GM19468 (cell line): ENCODE measurements around the gene TECR.
"Not testable (repeated sequence)": the region's sequence is repeated elsewhere in the genome, so short reads cannot be mapped to it uniquely, and the experiment has no call there.

Source experiments
- ATAC-seq: cut with Tn5 transposase; IDR thresholded peaks from one replicate; pipeline ENCODE4 v1.9.1; 2021; ENCODE audit warnings: mild to moderate bottlenecking, moderate library complexity, moderate number of reproducible peaks; ENCODE audit not compliant: unreplicated experiment; ENCODE audit errors: extremely low read depth

Gene TECR, protein sequence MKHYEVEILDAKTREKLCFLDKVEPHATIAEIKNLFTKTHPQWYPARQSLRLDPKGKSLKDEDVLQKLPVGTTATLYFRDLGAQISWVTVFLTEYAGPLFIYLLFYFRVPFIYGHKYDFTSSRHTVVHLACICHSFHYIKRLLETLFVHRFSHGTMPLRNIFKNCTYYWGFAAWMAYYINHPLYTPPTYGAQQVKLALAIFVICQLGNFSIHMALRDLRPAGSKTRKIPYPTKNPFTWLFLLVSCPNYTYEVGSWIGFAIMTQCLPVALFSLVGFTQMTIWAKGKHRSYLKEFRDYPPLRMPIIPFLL

DNA sequence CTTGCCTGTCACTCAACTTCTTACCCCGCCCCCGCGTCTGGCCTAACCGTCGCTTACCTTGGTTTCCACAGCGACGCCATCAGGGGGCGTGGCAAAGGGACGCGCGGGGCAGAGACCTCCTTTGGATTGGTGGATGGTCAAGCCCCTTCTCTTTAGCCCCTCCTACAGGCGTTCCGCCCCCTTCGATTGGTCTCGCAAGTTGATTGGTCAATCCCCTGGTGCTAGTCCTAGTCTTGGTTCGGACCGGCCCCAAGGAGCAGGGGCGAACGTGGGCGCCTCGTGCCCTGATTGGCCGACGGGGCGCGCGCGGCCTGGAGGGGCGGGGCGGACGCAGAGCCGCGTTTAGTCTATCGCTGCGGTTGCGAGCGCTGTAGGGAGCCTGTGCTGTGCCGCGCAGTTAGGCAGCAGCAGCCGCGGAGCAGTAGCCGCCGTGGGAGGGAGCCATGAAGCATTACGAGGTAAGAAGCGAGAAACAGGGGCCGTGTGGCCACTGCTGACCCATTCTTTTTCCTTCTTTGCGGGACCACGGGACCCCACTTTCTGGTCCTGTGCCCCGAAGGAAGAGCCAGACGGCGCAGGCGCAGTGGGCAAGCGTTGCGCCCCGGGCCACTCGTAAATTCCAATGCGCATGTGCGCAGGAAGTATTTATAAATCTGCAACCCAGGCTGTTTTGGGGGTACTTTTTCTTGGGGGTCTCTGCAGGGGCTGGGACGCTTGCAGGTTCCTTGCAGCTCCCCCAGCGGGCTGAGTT lies at the start of gene TECR:
Gene TECR, plus strand, starts transcription at position 341 of the 751 bp plus-strand sequence. Its CDS starts 103 bp downstream, at position 444.
- peak; percentile 86 for ATAC-seq

DNA sequence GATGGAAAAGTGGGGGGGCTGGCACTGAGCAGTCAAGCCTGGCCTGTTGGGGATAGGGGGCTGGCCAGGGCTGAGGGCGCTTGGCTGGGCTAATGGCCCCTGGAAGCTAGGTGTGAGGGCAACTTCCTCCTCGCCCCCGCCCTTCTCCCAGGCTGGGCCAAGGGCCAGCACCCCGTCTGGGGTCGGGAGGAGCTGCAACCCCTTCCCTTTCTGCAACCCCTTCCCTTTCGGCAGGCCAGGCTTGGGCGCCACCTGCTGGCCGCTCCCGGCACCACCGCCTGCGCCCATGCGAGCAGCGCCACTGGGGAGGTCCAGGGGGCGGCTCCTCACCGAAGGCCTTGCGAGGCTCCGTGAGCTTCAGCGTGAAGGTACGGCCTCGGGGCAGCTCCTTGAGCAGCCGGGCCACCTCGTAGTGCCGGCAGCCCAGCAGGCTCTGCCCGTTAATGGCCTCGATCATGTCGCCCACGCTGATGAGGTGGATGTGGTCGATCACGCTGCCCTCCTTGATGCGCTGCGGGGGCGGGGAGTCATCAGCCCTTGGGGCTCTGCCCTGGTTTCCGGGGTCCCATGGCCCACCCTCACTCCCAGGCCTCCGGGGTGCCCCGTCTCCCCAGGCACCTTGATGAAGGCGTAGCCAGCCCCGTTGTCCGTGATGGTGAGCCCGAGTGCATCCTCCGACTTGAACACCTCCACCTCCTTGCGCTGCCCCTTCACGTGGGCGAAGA lies 49.3 kb upstream of the TECR start:
- no peak for ATAC-seq

DNA sequence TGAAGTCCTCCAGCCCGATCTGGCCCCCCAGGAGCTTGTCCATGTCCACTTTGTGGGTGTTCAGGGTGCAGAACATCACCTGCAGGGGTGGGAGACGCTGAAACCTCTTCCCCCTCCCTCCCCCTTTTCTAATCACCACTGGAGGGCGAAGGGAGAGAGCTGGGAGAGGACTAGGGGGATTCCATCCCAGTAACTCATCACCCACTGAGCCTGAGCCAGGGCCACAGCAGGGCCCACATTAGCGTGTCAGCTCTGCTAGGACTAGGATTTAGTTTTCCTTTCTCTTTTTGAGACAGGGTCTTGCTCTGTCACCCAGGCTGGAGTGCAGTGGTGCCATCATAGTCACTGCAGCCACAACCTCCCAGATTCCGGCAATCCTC lies 48.7 kb upstream of the TECR start:
- ATAC-seq = no peak

DNA sequence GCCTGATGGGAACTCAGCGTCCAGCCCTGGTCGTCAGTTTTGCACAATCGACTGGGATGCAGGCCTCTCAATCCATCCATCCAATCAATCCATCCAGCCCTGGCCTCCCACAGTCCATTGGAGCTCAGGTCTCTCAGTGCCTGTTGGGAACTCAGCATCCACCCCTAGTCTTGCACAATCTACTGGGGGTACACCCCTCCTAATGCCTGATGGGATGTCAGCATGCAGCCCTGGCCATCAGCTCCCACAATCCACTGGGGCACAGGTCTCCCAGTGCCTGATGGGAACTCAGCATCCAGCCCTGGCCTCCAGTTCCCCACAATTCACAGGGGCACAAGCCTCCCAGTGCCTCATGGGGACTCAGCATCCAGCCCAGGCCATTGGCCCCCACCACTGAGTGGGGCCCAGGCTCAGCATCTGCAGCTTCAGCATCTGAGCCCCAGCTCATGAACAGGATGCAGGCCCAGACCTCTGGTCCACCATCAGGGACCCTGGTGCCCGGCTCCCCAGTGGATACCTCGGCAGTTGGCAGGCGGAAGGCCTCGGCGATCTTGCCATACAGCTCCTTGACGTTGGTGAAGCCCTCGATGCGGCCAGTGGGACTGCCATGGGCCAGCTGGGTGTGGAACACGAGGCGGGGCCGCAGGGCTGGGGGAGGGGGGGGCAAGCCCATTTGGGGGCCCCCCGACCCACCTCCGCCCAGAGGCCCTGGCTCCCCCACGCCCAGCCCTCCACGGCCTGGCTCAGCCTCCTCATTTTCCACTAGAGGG lies 47.0 kb upstream of the TECR start:
- no peak for ATAC-seq

DNA sequence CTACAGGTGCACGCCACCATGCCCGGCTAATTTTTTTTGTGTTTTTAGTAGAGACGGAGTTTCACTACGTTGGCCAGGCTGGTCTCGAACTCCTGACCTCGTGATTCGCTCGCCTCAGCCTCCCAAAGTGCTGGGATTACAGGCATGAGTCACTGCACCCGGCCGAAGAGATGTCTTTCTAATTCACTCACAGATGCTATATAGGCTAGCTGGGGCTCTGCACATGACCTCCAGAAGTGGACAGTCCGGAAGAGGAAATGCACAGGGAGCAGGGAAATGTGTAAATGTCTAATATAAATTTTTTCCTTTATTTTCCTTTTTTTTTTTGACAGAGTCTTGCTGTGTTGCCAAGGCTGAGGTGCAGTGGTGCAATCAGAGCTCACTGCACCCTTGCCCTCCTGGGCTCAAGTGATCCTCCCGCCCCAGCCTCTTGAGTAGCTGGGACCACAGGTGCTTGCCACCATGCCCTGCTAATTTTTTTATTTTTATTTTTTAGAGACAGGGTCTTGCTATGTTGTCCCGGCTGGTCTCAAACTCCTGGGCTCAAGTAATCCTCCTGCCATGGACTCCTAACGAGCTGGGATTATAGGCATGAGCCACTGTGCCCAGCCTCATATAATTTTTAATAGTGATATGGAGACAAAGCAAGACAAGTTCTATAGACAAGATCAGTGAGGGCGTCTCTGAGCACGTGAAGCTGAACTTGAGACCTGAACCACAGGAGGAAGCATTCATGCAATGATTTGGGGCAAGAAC lies 41.8 kb upstream of the TECR start:
- no peak for ATAC-seq

DNA sequence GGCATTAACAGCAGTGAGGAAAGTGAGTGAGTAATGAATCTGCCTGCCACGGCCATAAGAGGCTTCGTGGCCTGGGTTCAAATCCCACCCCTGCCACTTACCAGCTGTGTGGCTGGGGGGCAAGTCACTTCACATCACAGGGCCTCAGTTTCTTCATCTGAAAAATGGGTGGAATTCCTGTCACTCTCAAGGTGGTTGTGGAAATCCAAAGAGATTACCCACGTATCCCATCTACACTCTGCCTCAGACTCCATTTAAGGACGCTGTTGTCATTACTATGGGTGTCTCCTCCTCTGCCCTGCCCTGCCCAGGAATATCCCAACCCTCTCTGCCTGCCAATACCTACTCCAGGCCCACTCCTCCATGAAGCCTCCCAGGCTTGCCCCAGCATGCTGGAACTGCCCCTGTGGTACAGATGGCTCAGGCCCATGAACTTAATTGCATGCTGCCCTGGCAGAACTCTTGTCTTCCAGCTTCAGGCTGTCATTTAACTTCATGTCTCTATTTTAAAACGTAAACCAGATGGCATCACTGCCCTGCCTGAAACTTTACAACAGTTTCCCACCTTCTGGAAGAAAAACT lies 36.5 kb upstream of the TECR start:
- ATAC-seq = no peak

DNA sequence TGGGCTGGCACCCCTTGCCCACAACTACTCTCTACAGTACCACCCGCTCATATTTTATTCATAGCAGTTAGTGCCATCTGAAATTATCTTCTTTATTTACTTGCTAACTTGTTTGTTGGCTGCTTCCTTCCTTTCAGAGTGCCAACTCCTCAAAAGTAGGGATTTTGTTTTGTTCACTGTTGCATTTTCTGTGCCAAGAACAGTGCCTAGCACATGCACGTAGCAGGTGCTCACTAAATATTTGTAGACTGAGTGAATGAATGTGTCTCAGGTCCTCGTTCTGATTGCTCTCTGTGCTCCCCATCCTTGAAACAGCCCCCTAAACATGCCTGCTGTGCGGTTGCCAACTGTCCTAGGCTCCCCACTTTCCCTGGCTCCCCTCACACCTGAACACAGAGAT lies 35.0 kb upstream of the TECR start:
- ATAC-seq = no peak

DNA sequence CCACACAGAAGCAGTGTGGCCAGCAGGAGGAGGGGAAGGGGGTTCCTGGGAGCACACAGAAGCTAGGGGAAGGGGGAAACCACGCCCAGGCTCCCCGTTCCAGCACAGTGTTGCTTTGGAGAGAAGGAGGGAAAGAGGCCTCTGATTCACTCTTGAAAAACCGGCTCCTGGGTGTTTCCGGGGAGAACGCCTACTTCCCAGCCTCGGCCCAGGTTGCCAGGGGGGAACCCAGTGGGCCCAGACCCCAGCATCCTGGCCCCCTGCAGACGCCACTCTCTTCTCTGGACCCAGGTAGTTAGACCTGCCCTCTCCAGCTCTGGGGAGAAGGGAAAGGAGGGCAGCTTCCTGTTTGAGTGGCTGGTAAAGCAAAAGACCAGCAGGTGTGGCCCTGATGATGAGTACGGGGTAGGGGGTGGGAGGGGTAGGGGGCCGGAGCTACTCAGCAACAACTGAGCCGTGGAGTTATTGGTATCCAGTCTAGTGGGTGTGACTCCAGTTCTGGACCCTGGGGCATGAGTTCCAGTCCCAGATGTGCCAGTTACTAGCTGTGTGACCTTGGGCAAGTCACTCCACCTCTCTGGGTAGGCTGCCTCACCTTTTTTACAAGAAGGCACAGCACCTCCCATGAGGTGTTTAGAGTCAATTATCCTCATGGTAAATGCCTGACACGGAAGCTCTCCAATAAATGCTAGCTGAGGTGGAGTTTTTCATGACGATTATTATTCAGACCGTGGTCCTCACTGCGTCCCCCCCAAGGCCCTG lies 34.3 kb upstream of the TECR start:
- ATAC-seq = no peak

DNA sequence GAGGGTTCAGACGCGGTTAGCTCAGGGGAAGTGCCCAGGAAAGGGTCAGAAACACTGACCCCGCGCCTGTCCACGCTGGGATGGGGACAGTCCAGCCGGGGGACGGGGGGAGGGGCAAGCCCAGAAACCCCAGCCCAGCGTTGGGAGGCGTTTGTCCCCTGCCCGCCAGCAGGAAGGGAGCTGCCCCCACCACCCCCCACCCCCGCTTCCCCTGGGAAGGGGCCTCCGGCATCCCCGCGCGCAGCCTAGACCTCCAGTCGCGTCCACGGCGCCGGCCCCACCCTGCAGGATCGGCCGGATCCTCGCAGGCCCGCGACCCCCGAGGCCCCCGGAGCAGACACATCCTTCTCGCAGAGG lies 33.7 kb upstream of the TECR start:
- no peak for ATAC-seq

DNA sequence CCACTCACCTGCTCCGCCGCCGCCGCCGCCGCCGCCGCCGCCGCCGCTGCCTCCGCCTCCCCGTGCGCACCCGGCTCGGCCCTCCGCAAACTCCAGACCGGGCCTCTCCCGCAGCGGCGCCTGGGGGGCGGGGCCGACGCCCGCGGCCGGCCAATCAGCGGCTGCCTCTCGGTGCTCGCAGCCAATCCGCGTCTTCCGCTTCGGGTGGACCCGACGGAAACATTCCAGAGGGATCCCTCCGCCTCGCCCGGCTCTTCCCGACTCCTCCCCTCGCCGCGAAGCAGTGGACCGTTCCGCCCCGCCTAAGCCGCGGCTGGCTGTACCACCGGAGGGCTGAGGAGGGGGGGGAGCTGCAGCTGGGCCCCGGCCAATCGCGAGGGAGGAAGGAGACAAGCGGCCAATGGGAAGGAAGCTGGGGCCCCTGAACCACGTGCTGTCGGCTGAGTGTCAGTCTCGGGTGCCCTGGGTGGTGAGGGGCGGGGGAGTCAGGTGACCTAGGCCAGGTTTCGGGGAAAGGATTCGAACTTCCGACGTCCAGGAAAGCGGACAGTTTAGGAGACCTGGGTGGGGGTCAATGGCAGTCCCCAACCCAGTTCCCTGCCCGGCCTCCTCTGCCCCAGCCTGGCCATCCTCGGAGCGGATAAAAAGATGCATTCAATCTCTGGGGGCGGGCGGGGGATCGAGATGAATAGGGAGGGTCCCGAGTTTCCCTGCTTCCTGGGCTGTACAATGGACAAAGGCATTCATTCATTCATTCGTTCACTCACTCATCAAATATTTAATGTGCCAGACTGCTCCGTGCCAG lies 33.2 kb upstream of the TECR start, which contains the start of gene GIPC1:
Gene GIPC1, minus strand, starts transcription at position 99 of the 805 bp plus-strand sequence. CDS start 13,151 bp downstream, outside the sequence.
- ATAC-seq = peak; percentile 52

DNA sequence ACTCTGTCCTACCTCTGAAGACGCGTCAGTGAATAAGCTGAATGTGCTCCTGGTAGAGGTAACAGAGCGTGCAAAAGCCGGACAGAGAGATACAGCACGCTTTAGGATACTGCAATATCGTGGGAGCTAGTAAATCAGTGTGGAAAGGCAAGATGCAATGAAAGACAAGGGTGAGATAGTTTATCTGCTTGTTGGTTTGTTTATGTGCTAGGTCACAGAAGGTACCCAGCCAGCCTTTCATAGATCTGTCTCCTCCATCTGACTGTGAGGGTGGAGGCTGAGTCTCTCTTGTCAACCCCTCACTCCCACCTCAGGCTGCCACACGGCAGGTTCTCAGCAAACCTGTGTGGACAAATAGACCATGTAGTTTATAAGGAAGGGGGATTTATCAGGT lies 32.6 kb upstream of the TECR start:
- ATAC-seq = no peak

DNA sequence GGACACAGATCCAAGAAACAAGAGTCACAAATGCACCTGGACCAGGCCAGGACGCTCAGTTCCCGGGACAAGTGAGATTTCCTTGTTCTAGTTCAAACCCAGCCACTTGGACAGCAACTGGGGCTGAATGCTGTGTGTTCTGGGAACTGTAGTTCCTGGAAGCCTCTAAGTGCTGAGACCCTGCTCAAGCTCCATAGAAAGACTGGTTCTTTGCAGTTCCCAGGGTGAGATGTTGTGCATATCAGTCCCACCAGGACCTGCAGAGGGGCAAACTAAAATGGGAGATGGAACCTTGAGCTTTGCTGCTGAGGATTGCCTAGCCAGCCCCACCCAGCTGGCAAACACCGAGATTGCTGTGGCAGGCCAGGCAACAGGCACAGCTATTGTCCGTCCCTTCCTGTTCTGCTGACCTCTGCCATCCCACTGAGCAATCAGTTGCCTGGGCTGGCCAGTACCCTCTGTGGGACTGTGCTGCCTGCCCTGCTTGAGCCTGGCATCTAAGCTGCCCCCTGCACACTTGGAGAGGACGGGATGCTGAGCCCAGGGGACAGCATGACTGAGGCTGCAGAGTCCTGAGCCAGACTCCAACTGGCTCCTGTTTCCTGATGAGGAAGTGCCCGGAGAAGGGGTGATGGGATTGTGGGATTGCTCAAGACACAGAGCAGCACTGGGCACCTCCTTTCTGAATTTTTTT lies 32.0 kb upstream of the TECR start:
- no peak for ATAC-seq

DNA sequence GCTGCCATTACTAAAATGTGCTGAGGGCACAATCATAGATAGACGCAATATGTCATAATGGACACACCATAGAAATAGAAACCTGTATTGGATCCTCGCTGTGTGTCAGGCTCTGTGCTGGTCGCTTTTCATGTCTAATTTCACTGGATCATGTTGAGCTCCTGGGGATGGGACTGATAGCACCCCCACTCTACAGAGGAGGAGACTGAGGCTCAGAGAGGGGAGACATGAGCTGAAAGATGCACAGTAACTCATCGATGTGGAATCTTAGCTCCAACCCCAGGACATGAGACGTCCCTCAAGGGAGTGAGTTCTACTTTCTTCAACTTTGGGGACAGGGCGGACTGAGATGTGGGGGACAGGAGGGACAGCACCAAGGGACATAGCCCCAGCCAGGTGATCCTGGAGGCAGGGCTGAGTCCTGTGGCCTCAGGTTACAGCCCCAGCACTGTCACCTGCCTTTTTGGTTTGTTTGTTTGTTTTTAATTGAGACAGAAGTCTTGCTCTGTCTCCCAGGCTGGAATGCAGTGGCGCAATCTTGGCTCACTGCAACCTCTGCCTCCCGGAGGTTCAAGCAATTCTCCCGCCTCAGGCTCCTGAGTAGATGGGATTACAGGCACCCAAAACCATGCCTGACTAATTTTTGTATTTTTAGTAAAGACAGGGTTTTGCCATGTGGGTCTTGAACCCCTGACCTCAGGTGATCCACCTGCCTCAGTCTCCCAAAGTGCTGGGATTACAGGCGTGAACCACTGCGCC lies 26.9 kb upstream of the TECR start:
- no peak for ATAC-seq

DNA sequence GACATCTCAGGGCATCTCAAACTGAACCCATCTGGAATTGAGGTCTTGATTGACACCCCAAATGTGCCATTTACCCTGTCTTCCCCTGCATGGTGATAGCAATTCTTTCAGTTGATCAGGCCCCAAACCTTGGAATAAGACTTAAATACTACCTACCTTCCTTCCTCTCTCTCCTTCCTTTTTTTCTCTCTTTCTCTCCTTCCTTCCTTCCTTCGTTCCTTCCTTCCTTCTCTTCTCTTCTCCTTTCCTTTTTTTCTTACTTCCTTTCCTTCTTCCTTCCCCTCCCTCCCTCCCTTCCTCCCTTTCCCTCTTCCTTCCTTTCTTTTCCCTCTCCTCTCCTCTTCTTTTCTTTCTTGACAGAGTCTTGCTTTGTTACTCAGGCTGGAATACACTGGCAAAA lies 26.1 kb upstream of the TECR start:
- no peak for ATAC-seq

DNA sequence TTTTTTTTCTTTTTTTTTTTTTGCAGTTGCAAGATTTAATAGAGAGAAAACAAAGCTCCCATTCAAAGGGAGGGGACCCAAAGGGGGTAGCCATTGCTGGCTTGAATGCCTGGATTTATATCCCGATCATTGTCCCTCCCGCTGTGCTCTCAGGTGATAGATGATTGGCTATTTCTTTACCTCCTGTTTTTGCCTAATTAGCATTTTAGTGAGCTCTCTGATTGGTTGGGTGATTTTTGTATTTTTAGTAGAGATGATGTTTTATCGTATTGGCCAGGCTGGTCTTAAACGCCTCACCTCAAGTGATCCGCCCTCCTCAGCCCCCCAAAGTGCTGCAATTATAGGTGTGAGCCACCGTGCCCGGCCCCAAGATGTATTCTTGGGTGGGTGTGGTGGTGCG lies 24.8 kb upstream of the TECR start:
- not testable (repeated sequence) for ATAC-seq

DNA sequence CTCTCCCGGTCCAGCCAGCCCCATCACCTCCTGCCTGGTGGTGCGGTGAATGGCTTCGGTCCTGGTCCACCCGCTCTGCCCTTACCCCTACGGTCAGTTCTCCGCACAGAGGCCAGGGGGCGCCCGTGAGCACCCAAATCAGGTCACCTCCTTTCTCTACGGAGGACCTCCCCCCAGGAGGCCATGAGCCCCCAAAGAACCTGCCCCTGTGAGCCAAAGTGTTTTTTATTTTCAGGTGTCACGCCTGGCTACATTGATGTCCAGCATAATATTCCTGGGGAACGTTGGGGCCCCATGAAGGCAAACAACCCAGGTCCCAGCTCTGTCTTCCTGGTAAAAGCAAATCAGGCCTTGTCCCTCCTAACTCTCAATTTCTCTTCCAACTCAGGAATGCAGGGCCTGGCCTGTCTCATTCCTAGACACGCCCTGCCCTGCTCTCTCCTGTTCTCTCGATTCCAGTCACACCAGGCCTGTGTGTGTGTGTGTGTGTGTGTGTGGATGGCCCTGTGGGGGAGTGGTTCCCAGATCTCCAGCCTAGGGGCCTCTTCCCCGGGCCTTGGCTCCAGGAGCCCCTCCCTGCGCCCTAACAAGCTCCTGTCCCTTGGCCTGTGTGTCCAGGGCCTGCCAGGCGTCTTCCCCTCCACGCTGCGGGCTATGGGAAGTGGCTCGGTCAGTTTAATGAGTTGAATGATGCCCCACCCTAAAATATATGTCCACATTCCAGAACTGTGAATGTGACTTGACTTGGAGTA lies 23.7 kb upstream of the TECR start:
- ATAC-seq = no peak
